ACC112 (cell line): Measurements from ENCODE around the gene BNC2.
A peak's percentile ranks its signal among the peaks of the same experiment; 100 is the strongest.

Source experiments
- H2AFZ ChIP-seq: fragments of 200-600 bp; sonication (generic); one replicate; pipeline ENCODE4 v1.6.0; 2017; ENCODE audit warnings: antibody characterized with exemption, low read length; ENCODE audit not compliant: unreplicated experiment
- H3K27ac ChIP-seq: fragments of 200-600 bp; sonication (generic); 2 replicates; pipeline ENCODE4 v1.5.1; 2014; ENCODE audit warnings: low read depth, mild to moderate bottlenecking, antibody characterized with exemption, low read length, moderate library complexity
- H3K27me3 ChIP-seq: fragments of 200-600 bp; sonication (generic); 2 replicates; pipeline ENCODE4 v1.6.1; 2014; ENCODE audit warnings: mild to moderate bottlenecking, antibody characterized with exemption, low read length, moderate library complexity, mixed read lengths; ENCODE audit not compliant: insufficient read depth
- H3K36me3 ChIP-seq: fragments of 200-600 bp; sonication (generic); 2 replicates; pipeline ENCODE4 v1.6.1; 2016; ENCODE audit warnings: mild to moderate bottlenecking, antibody characterized with exemption, low read length, moderate library complexity, mixed read lengths; ENCODE audit not compliant: insufficient read depth
- H3K4me1 ChIP-seq: fragments of 200-600 bp; sonication (generic); one replicate; pipeline ENCODE4 v1.6.1; 2016; ENCODE audit warnings: low read length, mixed read lengths; ENCODE audit not compliant: insufficient read depth, unreplicated experiment, control insufficient read depth
- H3K4me3 ChIP-seq: fragments of 200-600 bp; sonication (generic); 2 replicates; pipeline ENCODE4 v1.5.1; 2014; ENCODE audit warnings: mild to moderate bottlenecking, low read depth, low read length
- H3K79me2 ChIP-seq: fragments of 200-600 bp; sonication (generic); one replicate; pipeline ENCODE4 v1.6.0; 2016; ENCODE audit warnings: low read length; ENCODE audit not compliant: control insufficient read depth, unreplicated experiment, insufficient read depth

The BNC2 gene

DNA sequence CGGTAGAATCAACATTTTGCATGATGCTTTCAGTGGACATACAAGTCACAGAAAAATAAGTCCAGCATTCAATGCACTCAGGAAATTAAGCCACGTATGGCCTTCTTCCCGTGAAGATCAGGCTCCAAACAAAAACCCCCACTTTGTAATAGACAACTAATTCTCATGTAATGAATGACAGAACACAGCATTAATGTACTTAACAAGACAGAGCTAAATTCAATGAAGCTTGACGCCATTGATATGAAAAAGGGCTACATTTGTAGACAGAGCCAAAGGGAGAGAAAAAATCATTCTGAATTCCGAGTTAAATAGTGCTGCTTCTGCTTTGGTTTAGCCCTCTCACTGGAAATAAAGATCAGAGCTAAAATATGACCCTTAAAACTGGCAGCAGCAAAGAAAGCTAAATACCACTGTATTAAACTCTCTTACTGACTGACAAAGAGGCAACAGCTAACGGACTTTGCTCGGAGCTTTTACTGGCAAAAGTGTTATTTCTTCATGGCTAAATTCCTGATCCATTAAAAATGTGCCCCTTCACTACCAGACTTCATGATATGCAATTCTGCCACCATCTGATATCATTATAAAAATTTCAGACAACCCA, 250.5 kb downstream of the BNC2 start:
- peaks cover 40% of the 10 kb centered on the region for H3K79me2 ChIP-seq
- H2AFZ ChIP-seq: peak overlapping the region; percentile 56
- no peaks in the 10 kb centered on the region; the same call in none of the 2 replicates for H3K36me3 ChIP-seq
- no peaks in the 10 kb centered on the region for H3K27me3 ChIP-seq
- H3K4me1 ChIP-seq: peaks cover 27% of the 10 kb centered on the region
- H3K4me3 ChIP-seq: peak overlapping the region; percentile 27; the same call in 1 of the 2 replicates
- H3K27ac ChIP-seq: 0 out of 2 replicates have a peak overlapping the region, but pooled peaks have one; percentile 11

DNA sequence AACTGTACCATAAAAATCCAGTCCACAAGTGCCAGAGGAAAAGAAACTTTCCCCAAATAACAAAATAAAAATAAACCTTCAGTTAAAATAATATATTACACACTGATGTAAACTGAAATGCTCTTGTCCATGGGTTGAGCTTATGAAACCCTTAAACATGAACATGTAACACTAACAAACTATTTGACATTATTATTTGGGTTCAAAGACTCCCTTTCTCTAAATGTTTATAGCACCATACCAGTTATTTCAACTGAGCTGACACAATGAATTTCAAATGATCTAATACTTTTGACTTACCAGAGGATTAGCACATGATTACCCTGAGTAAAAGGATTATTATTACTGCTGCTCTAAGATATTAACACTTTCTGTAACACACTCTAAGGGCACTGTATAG, 251.1 kb downstream of the BNC2 start:
- H3K27me3 ChIP-seq: no peaks in the 10 kb centered on the region
- no peak overlapping the region for H2AFZ ChIP-seq
- H3K27ac ChIP-seq: peak overlapping the region; percentile 11
- H3K36me3 ChIP-seq: no peaks in the 10 kb centered on the region; the same call in none of the 2 replicates
- H3K79me2 ChIP-seq: peaks cover 34% of the 10 kb centered on the region
- H3K4me3 ChIP-seq: peak overlapping the region; percentile 27; the same call in 1 of the 2 replicates
- H3K4me1 ChIP-seq: peaks cover 21% of the 10 kb centered on the region

DNA sequence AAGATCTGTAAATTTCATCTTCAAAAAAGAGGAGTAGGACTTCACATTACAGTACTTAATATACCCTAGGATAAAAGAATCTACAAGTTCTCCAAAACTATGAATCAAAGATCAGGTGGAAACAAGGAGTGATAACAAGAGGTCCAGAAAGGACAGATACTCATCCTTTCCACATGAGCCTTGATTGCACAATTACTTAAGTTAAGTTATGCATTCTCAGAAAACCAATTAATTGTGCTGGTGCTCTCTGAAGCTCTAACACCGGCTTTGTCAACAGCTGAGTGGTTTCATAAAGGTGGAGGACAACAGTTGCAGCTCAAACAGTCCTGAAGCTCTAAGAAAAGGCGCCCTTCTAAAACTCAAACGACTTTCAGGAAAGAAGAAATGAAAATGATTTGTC, 251.9 kb downstream of the BNC2 start:
- Histone ChIP-seq H3K36me3 (no peaks in the 10 kb centered on the region; the same call in none of the 2 replicates), H3K79me2 (peaks cover 35% of the 10 kb centered on the region), H2AFZ (no peak overlapping the region), H3K4me3 (no peak overlapping the region), H3K27me3 (no peaks in the 10 kb centered on the region), H3K27ac (no peak overlapping the region), H3K4me1 (peaks cover 17% of the 10 kb centered on the region)

DNA sequence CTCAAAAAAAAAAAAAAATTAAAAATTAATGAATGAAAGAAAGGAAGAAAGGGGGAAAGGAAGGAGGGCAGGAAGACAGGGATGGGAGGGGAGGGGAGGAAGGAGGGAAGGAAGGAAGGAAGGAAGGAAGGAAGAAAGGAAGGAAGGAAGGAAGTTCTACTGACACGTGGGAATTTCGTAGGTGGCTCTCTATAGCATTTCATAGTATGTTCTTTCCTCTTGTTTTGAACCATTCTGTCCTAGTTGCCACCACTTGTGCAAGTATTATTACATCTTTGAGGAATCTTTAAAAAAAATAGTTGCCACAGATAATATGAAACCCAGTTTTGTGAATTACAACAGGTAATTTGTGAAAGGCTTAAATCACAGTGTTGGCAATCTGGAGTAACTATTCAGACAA, 253.8 kb downstream of the BNC2 start:
- H2AFZ ChIP-seq: no peak overlapping the region
- H3K27ac ChIP-seq: no peak overlapping the region
- H3K27me3 ChIP-seq: no peaks in the 10 kb centered on the region
- no peak overlapping the region for H3K4me3 ChIP-seq
- peaks cover 32% of the 10 kb centered on the region for H3K79me2 ChIP-seq
- peaks cover 30% of the 10 kb centered on the region for H3K4me1 ChIP-seq
- no peaks in the 10 kb centered on the region; the same call in none of the 2 replicates for H3K36me3 ChIP-seq

DNA sequence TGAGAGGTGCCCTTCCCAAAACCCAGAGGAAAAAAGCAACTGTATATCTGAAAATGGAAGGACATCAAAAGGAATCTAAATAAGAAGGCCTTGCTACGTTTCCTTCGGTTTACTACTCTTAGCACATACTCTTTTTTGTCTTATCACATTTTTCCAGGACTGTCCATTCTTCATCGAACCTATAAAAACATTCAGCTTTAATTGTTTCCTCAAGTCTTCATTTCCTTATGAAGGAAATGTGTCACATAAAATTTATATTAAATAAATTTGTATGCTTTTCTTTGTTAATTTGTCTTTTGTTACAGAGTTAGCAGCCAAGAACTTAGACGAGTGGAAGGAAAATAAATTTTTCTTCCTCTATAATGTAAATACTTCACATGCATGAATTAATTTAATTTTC, 255.0 kb downstream of the BNC2 start:
- H3K79me2 ChIP-seq: peaks cover 36% of the 10 kb centered on the region
- no peaks in the 10 kb centered on the region for H3K27me3 ChIP-seq
- H3K36me3 ChIP-seq: no peaks in the 10 kb centered on the region; the same call in none of the 2 replicates
- H3K27ac ChIP-seq: no peak overlapping the region
- no peak overlapping the region for H2AFZ ChIP-seq
- peaks cover 30% of the 10 kb centered on the region for H3K4me1 ChIP-seq
- H3K4me3 ChIP-seq: no peak overlapping the region

DNA sequence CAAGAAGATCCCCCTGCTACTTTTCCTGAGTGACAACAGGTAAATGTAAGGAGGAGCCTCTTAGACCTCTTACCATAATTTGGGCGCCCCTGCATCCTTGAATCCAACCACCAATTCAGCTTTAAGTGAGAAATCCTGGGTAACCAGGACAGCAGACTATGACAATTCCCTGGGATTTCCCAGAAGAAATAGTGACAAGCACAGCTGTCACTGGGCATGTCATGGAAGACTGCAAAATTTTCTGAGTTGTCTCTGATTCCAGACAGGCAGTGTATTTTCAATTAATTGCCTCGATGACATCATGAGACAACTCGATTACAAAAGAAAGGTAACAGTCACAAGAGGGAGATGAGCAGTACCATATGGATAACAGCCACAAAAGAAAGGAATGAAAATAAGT, 256.9 kb downstream of the BNC2 start:
- Histone ChIP-seq H3K36me3 (no peaks in the 10 kb centered on the region; the same call in none of the 2 replicates), H2AFZ (no peak overlapping the region), H3K79me2 (peaks cover 32% of the 10 kb centered on the region), H3K4me1 (peaks cover 15% of the 10 kb centered on the region), H3K4me3 (no peak overlapping the region), H3K27me3 (no peaks in the 10 kb centered on the region), H3K27ac (no peak overlapping the region)

DNA sequence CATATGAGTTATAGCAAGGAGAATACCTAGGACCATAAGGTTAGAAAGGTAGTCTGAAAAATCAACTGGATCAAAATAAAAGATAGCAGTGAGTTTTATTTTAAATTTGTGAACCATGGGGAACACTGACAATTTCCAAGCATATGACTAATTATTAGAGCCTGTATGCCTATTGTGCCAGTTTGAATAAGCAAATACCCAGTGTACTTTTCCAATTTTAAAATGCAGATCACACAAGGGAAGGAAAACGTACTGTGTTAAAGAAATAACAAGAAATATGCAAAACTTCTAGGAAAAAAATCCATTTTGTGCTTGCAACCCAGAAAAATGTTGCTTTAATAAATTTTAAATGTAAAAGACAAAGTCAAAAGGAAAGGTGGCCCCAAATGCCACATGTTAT, 257.4 kb downstream of the BNC2 start:
- H3K36me3 ChIP-seq: no peaks in the 10 kb centered on the region; the same call in 1 of the 2 replicates
- no peak overlapping the region for H3K27ac ChIP-seq
- no peaks in the 10 kb centered on the region for H3K27me3 ChIP-seq
- no peak overlapping the region for H3K4me3 ChIP-seq
- no peak overlapping the region for H2AFZ ChIP-seq
- H3K4me1 ChIP-seq: peaks cover 14% of the 10 kb centered on the region
- peaks cover 27% of the 10 kb centered on the region for H3K79me2 ChIP-seq

DNA sequence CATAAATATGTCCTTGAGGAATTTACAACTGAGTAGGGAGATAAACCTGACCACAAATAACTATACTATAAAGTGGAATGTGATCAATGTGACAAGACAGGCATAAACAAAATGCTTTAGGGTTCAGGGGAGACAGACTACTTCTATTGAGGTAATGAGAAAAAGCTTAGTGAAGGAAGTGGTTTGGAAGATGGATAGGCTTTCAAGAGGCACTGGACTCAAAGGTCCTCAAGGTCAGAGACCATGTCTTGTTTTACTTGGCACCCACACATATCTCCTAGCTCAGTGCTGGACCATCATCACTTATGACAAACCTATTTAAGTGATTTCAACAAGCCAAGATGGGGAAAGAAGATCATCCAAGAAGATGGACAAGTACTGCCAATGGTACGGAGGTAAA, 257.8 kb downstream of the BNC2 start:
- Histone ChIP-seq H3K27me3 (no peaks in the 10 kb centered on the region), H3K4me3 (no peak overlapping the region), H3K4me1 (peaks cover 14% of the 10 kb centered on the region), H3K79me2 (peaks cover 27% of the 10 kb centered on the region), H3K36me3 (no peaks in the 10 kb centered on the region; the same call in 1 of the 2 replicates), H3K27ac (no peak overlapping the region), H2AFZ (no peak overlapping the region)

DNA sequence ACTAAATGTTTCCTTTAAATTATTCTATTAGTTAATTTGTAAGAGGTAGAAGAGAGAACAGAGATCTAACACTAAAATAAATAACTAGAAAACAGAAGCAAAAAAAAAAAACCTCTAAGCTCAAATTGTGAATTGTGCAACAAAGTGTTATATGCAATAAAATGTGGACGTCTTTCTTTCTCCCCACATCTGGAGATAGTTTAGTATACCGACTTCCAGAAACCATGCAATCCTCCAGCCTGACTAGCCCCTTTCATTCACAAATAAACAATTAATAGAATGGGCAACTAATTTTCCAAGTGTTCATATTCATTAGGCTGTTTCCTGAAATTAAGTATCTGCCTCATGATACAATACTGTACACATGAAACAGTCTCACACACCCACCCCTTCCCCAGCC, 258.5 kb downstream of the BNC2 start:
- H3K27ac ChIP-seq: no peak overlapping the region
- no peaks in the 10 kb centered on the region for H3K36me3 ChIP-seq
- no peaks in the 10 kb centered on the region for H3K27me3 ChIP-seq
- H3K4me3 ChIP-seq: no peak overlapping the region
- peaks cover 14% of the 10 kb centered on the region for H3K4me1 ChIP-seq
- H3K79me2 ChIP-seq: peaks cover 27% of the 10 kb centered on the region
- H2AFZ ChIP-seq: no peak overlapping the region

DNA sequence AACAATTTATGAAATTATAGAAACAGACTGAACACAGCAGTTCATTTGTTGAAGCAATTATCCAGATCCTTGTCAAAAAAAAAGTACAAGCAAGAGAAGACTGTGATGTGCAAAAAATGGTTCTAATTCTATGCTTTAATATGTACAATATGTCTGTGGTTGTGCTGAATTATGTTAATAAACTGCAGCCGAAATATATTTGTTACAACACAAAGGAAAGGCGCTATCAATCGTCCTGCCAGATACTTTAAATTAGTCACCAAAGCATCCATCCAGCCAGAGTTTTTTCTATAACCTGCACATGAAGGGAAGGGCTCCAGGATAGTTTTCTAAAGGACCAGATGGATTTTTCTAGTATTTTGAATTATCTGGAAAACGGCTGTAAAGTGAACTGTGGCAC, 259.5 kb downstream of the BNC2 start:
- Histone ChIP-seq H3K36me3 (no peaks in the 10 kb centered on the region), H3K27ac (no peak overlapping the region), H3K27me3 (no peaks in the 10 kb centered on the region), H3K4me3 (no peak overlapping the region), H2AFZ (no peak overlapping the region), H3K79me2 (peaks cover 27% of the 10 kb centered on the region), H3K4me1 (peaks cover 14% of the 10 kb centered on the region)

DNA sequence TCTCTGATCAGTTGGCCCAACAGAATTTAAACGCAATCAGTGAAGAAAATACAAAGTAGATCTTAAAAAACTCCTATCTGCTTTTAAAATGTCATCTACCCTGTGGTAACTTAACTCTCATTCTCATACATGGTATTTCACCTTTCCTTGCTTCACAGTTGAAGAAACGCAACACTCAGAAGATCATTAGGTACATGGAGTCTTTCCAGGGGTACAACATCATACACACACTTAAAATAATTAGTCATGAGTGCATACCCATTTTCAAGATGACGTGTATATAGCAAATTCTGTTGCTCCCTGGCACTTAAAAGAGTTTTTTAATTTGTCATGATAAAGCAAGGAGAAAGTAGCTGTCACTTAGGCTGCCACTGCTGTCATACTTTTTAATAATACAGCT, 259.9 kb downstream of the BNC2 start:
- no peaks in the 10 kb centered on the region for H3K36me3 ChIP-seq
- no peak overlapping the region for H3K4me3 ChIP-seq
- peaks cover 14% of the 10 kb centered on the region for H3K4me1 ChIP-seq
- H3K79me2 ChIP-seq: peaks cover 27% of the 10 kb centered on the region
- H3K27ac ChIP-seq: no peak overlapping the region
- H2AFZ ChIP-seq: no peak overlapping the region
- H3K27me3 ChIP-seq: no peaks in the 10 kb centered on the region
